GM21576 (cell line): ENCODE results near the gene TAOK2.

ENCODE experiments used
- ATAC-seq: cut with Tn5 transposase; IDR thresholded peaks from one replicate; pipeline ENCODE4 v1.9.1; 2021; ENCODE audit warnings: mild to moderate bottlenecking, moderate library complexity; ENCODE audit not compliant: unreplicated experiment

The TAOK2 gene

GRCh38 chr16:29962344-29962994 lies 11.2 kb upstream of the TAOK2 start:
- peak; percentile 7 for ATAC-seq

GRCh38 chr16:29963021-29963743 lies 10.5 kb upstream of the TAOK2 start:
- no peak for ATAC-seq

- no peak for ATAC-seq
These were observed 5.5 kb upstream of the TAOK2 start for GRCh38 chr16:29968205-29968604.

GRCh38 chr16:29971304-29971703 lies 2.4 kb upstream of the TAOK2 start:
- ATAC-seq: no peak

- no peak for ATAC-seq
These were observed 1.2 kb upstream of the TAOK2 start for GRCh38 chr16:29972500-29972899.

- ATAC-seq: no peak
These were observed 680 bp upstream of the TAOK2 start for GRCh38 chr16:29972992-29973383.

GRCh38 chr16:29974291-29975133 lies 844 bp downstream of the TAOK2 start:
- ATAC-seq: no peak

GRCh38 chr16:29975134-29975538 lies 1.5 kb downstream of the TAOK2 start:
- ATAC-seq: no peak

GRCh38 chr16:29975811-29976511 lies 2.3 kb downstream of the TAOK2 start:
- no peak for ATAC-seq

GRCh38 chr16:29977063-29977825 lies 3.6 kb downstream of the TAOK2 start:
- no peak for ATAC-seq

- no peak for ATAC-seq
These were observed 4.4 kb downstream of the TAOK2 start for GRCh38 chr16:29978081-29978480.

- ATAC-seq: no peak
These were observed 5.0 kb downstream of the TAOK2 start for GRCh38 chr16:29978564-29979270.

GRCh38 chr16:29982560-29983419 lies 9.1 kb downstream of the TAOK2 start:
- no peak for ATAC-seq

- no peak for ATAC-seq
These were observed 9.9 kb downstream of the TAOK2 start for GRCh38 chr16:29983420-29984136.

GRCh38 chr16:29984137-29984763 lies 10.6 kb downstream of the TAOK2 start:
- ATAC-seq: no peak

GRCh38 chr16:29984764-29985147 lies 11.1 kb downstream of the TAOK2 start:
- ATAC-seq: no peak

- ATAC-seq: no peak
These were observed 11.7 kb downstream of the TAOK2 start for GRCh38 chr16:29985271-29985811.
